ENCODE results near the gene HEYL.
A peak's percentile ranks its signal among the peaks of the same experiment; 100 is the strongest.
"Not testable (repeated sequence)": the region's sequence is repeated elsewhere in the genome, so short reads cannot be mapped to it uniquely, and the experiment has no call there.

The HEYL gene

DNA sequence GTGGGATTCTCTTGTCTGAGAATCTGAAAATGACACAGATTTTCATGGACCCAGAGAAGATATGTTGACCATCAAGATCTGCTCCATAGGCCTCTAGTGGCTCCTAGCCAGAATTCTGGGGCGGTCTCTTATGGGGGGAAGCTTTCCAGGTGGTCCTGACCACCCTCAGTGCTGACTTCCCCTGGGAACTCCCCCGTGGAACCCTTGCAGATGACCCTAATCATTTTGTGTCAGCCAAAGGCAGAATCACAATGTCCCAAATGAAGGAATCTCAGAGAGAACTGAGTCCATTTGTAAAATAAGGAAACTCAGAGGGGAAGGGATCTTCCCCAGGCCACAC lies 3.6 kb downstream of the HEYL start:
- no peak for DNase-seq

- DNase-seq: no peak
Measured at GRCh38 chr1:39635205-39635870, 4.1 kb downstream of the HEYL start.

DNA sequence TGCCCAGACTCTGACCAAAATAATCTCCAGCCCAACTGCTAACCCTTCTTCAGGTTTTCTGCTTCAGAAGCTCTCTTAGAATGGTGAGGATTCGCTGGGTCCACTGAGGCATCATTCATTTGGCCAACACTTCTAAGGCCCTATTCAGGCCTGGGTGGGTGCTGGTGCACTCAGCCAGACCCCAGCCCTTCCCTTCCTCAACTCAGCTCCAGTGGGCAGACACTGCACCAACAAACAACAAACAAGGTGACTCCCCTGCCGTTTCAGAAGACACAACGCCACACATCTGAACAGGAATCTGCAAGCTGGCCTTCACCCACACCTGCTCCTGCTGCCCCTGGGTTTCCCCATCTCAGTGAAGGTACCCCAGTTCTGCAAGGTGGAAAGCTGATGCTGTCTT lies 6.0 kb downstream of the HEYL start:
- DNase-seq: no peak

- DNase-seq: no peak
Measured at GRCh38 chr1:39632682-39633417, 6.6 kb downstream of the HEYL start.

- DNase-seq: no peak
Measured at GRCh38 chr1:39632323-39632681, 7.1 kb downstream of the HEYL start.

DNA sequence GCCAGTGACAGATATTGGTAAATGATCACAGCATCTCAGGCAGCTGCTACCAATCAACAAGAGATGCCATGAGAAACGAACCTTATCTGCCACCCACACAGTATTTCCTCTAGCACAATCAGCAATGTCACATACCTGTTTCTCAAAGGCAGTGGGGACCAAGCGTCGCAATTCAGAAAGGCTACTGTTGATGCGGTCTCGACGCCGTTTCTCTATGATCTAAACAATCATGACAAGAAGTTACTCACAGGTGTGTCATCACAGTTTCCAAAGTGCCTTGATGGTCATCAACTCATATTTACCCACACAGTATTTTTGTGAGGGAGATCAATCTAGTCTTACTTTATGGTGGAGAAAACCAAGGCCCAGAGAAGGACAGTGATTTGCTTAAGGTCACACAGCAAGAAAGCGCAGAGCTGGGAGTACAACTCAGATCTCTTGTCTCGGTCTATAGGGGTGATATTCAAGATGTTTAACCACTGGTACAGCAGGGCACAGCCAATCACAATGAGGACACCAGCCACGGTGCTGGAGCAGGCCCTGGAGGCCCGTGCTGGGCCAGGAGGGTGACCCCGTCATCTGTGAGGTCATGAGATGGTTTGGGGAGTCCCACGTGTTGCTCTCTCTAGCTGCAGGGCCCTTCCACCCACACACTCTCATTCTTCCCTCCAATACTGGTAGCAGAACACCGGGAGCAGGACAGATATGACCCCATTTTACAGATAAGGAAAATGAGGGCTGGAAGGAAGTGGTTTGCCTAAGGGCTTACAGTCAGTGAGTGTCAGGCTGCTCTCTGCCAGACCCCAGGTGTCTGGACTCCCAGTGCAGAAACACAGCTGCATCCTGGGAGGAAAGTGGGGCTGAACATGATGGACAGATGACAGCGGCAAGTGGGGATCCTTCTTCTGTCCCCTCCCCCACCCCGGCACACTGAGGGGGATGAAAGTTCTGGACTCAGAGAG lies 7.8 kb downstream of the HEYL start:
- DNase-seq: no peak

DNA sequence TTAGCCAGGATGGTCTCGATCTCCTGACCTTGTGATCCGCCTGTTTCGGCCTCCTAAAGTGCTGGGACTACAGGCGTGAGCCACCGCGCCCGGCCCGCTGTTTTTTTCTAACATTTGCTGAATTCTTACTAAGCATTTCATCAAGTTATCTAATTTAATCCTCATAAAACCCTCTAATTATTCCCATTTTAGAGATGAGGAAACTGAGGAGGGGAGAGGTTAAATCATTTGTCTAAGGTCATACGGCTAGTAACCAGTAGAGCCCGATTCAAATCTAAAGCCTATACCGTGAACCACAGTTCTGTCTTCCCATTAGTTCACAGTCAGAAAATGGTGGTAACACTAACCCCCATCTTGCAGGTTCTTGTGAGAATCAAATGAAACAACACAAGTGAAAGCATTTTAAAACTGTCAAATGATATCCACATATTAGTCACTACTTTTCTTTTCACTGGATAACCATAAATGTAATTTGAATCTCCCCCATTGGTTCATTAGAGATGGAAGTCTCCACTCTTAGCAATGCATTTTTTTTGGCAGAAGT lies 10.6 kb downstream of the HEYL start:
- DNase-seq: no peak

DNA sequence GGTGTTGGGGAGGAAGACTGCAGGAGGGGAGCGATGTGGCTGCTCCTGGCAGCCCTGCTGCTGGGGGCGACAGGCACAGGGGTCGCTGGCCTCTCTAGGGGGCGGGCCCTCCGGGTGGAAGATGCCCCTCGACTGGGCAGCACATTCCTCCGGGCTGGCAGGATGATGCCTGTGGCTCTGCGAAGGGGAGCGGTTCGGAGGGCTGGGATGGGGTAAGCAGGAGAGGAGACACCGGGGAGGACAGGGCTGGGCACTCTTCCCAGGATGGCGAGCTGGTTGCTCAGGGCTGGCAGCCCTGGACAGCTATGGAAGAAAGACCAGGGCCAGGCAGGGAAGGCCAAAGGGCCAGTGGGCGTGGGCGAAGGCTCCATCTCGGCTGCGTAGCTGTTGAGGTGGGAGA lies 12.8 kb downstream of the HEYL start:
- DNase-seq: no peak

GRCh38 chr1:39625462-39626273 lies 13.8 kb downstream of the HEYL start:
- no peak for DNase-seq

DNA sequence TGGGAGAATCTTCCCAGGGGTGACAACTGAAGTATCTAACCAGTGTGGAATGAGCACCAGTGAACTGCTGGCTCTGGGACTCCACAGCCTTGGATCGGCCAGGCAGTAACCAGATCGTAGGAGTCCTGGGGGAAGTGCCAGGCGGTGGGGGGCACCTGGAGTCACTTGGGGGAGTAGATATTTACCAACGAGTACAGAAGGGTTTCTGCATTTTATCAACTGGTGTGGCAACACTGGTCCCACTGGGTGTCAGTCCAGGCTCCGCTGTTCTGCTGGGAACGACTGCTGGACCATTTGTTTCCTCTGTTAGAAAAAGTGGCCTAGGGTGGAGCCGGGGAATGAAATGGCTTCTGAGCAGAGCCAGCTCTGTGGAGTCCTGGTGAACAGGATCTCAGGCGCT lies 14.4 kb downstream of the HEYL start:
- DNase-seq: no peak

DNA sequence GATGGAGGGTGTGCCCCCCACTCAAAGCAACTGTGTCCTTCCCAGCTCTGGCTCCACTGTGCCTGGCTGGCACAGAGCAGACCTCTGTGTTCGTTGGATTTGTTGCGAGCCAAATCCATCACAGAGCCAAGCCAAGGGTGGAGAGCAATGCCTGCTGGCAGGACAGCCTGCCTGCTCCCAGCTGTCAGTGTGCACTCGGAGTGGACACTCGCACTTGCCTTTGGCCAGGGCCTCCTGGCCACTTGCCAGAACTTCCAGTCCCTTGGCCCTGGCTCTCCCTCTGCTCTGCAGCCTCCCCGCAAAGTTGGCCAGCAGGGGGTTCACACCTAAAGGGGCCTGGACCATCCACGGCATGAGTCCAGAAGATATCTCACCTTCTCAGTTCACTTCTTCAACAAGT lies 16.4 kb downstream of the HEYL start:
- DNase-seq: no peak

GRCh38 chr1:39622427-39622826 lies 17.0 kb downstream of the HEYL start:
- no peak for DNase-seq

DNA sequence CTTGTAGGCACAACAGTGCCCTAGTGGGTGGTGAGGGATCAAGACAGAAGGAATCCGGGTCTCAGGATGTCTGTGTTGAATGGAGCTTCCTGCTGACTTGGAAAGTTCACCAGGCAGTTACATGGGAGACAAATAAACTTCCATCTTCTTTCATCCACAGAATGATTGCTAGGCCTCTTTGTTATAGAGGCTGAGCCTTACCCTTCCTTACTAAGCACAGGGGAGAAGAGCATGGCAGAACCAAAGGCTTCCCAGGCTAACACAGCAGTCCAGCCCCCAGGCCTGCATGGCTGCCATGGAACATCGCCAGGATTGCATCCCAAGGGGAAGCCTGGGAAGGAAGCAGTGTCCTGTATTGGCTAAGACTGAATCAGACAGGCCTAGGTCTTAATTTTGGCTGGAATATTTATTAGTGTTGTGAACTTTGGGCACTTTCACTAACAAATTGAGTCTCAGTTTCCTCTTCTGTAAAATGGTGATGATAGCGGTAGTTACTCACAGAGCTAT lies 18.7 kb downstream of the HEYL start:
- DNase-seq: no peak

DNA sequence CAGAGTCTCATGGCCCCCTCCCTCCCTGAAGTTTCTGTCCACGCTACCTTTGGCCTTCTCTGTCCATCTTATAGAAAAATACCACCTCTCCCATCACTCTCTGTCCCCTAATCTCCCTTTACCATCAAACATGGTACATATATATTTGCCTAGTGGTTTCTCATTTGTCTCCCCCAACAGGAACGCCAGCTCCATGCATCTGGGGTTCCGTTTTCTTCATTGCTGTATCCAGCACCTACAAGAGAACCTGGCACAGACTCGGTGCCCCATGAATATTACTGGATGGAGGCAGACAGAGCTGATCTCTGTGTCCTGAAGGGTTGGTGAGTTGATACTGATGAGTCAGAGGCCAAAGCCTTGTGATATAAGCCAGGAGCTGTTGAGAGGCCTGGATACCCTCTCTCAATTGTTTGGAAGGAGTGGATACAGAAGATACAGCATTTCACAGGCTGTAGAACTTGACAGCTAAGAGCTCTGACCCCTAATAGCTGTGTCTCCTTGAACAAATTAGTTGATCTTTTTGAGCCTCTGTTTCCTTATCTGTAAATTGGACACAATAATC lies 21.9 kb downstream of the HEYL start:
- DNase-seq: no peak

DNA sequence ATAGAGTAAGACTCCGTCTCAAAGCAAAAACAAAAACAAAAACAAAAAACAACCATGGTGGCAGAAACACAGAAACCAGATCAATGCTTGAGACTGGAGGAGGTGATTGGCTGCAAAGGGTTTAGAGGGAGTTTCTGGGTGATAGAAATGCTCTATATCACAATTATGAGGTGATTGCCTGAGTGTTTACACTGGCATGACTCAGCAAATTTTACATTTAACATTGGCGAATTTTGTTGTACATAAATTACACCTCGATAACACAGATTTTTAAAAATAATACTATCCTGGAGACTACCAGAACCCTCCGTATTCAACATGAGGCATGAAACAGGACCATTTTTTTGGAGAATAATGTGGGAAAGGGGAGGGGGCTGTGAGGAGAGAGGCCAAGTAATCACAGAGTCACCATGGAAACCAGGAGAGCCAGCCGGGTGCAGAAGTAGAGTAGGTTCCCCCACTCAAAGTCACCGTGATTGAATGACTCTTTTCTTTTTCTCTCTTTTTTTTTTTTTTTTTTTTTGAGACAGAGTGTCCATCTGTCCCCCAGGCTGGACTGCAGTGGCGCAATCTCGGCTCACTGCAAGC lies 24.3 kb downstream of the HEYL start:
- DNase-seq: no peak

- DNase-seq: no peak
Measured at GRCh38 chr1:39614488-39614887, 25.0 kb downstream of the HEYL start.

GRCh38 chr1:39613250-39613649 lies 26.2 kb downstream of the HEYL start:
- no peak for DNase-seq

DNA sequence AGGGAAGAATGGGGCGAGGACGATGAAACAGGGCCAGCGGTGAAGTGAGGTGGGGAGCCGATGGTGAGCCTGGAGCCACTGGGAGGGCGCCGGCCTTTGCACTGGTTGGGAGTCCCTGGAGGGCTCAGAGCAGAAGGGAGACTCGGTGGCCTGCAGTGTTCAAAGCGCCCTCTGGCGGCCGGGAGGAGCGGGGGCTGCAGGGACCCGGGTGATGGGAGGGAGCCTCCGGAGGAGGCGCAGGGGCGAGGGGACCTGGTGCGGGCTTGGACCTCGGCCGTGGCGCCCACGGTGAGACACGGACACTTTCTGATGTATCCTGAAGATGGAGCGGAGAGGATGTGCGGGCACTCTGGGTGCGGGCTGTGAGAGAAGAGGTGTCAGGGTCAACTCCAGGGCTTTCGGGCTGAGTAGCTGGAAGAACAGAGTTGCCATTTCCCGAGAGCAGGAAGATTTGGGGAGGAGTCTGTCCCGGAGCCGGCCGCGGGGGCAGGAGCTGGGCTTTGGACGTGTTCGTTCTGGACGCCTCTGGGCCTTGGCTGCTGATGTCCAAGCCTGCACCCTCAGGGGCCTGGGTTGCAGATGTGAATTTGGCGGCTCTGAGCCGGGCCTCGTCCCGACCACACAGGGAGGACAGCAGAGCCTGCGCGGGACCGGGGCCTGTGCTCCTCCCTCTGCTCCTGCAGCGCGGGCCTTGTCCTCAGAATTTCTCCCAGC lies 29.7 kb downstream of the HEYL start:
- DNase-seq: peak; percentile 81

- no peak for DNase-seq
Measured at GRCh38 chr1:39608921-39609320, 30.5 kb downstream of the HEYL start.

DNA sequence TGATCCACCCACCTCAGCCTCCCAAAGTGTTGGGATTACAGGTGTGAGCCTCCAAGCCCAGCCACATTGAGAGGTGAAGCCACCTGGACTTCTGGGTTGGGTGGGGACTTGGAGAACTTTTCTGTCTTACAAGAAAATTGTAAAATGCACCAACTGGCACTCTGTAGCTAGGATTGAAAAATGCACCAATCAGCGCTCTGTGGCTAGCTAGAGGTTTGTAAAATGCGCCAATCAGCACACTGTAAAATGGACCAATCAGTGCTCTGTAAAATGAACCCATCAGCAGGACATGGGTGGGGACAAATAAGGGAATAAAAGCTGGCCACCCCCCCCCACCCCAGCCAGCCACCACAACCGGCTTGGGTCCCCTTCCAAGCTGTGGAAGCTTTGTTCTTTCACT lies 35.8 kb downstream of the HEYL start:
- DNase-seq: not testable (repeated sequence)

DNA sequence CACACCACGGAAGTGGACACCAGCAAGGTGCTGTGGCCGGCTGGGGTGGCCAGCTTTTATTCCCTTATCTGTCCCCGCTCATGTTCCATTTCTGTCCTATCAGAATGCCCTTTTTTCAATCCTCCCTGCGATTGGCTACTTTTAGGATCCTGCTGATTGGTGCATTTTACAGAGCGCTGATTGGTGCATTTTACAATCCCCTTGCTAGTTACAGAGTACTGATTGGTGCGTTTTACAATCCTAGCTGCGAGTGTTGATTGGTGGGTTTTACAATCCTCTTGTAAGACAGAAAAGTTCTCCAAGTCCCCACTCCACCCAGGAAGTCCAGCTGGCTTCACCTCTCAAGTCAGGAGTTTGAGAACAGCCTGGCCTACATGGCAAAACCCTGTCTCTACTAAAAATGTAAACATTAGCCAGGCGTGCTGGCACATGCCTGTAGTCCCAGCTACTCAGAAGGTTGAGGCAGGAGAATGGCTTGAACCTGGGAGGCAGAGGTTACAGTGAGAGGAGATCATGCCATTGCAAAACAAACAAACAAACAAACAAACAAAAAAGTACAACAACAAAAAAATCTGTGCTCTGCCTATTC lies 37.7 kb downstream of the HEYL start:
- not testable (repeated sequence) for DNase-seq
